Measurements from ENCODE around the gene TMEM151B.
A peak's percentile ranks its signal among the peaks of the same experiment; 100 is the strongest.

Gene TMEM151B

DNA sequence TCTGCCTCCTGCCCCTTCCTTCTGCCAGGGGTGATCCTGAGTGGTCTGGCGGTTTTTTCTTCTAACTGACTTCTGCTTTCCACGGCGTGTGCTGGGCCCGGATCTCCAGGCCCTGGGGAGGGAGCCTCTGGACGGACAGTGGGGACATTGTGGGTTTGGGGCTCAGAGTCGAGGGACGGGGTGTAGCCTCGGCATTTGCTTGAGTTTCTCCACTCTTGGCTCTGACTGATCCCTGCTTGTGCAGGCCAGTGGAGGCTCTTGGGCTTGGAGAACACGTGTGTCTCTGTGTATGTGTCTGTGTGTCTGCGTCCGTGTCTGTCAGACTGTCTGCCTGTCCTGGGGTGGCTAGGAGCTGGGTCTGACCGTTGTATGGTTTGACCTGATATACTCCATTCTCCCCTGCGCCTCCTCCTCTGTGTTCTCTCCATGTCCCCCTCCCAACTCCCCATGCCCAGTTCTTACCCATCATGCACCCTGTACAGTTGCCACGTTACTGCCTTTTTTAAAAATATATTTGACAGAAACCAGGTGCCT is 36.6 kb upstream of the TMEM151B start:
- Histone ChIP-seq H2AFZ (ENCODE audit: low read length) (no peak overlapping the region), H3K4me1 (ENCODE audit: low read length) (peaks cover 5% of the 10 kb centered on the region), H3K79me2 (ENCODE audit: low read length) (no peaks in the 10 kb centered on the region), H3K4me3 (ENCODE audit: low read length) (no peak overlapping the region), H3K9me3 (replicated peaks; ENCODE audit: insufficient read depth, low read length) (no peaks in the 10 kb centered on the region), H3K27me3 (replicated peaks; ENCODE audit: insufficient read depth, low read length) (no peaks in the 10 kb centered on the region), H3K4me2 (ENCODE audit: low read depth, low read length) (no peak overlapping the region), H3F3A (ENCODE audit: insufficient read depth, low read length) (0 out of 2 replicates have a peak, but pooled peaks cover 7% of the 10 kb centered on the region), H4K20me1 (ENCODE audit: insufficient read depth, low read length) (no peaks in the 10 kb centered on the region), H3K27ac (ENCODE audit: low read length) (no peak overlapping the region), H3K9ac (ENCODE audit: low read length) (no peak overlapping the region), H3K36me3 (replicated peaks; ENCODE audit: insufficient read depth, low read length) (no peaks in the 10 kb centered on the region; the same call in 1 of the 2 replicates), H3K9me2 (replicated peaks; ENCODE audit: insufficient read depth, low read length) (no peaks in the 10 kb centered on the region)
- DNase-seq = no peak
- TF ChIP-seq EZH2 (optimal IDR thresholded peaks at IDR 0.05; ENCODE audit: low read depth, low read length) (no peak), EZH2phosphoT487 (IDR thresholded peaks at IDR 0.05; ENCODE audit: low read length) (no peak)
- TF ChIP-seq, protein P1, sequence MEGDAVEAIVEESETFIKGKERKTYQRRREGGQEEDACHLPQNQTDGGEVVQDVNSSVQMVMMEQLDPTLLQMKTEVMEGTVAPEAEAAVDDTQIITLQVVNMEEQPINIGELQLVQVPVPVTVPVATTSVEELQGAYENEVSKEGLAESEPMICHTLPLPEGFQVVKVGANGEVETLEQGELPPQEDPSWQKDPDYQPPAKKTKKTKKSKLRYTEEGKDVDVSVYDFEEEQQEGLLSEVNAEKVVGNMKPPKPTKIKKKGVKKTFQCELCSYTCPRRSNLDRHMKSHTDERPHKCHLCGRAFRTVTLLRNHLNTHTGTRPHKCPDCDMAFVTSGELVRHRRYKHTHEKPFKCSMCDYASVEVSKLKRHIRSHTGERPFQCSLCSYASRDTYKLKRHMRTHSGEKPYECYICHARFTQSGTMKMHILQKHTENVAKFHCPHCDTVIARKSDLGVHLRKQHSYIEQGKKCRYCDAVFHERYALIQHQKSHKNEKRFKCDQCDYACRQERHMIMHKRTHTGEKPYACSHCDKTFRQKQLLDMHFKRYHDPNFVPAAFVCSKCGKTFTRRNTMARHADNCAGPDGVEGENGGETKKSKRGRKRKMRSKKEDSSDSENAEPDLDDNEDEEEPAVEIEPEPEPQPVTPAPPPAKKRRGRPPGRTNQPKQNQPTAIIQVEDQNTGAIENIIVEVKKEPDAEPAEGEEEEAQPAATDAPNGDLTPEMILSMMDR (IDR thresholded peaks at IDR 0.05; ENCODE audit: low read length) = no peak

DNA sequence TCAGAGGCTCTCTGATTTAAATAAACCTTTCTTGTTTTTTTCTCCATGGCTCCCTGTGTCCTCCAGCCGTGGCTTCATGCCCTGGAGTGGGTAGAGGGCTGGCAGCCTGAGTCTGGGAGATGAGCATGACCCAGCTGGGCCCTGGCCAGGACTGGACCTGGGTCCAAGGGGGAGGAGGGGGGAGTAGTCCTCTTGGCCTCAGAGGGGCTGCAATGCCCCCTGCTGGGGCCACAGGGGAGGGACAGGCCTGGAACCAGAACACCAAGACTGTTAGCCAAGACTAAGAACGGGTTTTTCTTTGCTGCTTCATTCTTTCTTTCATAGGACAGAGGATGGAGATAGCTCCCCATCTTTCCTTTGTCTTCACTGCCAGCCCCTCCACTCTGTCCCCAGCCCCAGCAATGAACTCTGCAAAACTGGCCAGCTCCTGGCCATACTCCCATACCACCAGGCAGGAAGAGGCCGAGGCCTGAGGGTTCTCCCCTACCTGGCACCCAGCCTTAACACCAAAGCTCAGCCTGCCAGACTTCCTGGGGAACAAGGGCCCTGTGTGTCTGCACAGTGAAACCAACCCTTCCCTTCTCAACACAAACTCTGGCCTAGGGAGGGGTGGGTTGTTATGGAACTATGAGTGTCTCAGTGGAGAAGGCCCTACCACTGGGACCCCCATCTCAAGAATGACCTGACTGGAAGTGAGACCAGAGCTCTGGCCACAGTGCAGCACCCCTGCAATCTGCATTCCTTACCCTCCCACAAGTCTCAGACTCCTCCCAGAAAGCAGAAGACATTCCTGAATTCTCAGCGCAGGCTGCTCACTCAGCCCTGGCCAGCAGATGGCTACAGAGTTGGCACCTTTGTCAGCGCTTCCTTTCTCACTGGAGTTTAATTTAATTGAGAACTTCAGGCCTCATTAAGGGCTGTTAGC is 35.9 kb upstream of the TMEM151B start:
- Histone ChIP-seq H2AFZ (ENCODE audit: low read length) (no peak overlapping the region), H3K9me2 (replicated peaks; ENCODE audit: insufficient read depth, low read length) (no peaks in the 10 kb centered on the region), H3K27me3 (replicated peaks; ENCODE audit: insufficient read depth, low read length) (no peaks in the 10 kb centered on the region), H3K79me2 (ENCODE audit: low read length) (no peaks in the 10 kb centered on the region), H3F3A (ENCODE audit: insufficient read depth, low read length) (0 out of 2 replicates have a peak, but pooled peaks cover 7% of the 10 kb centered on the region), H3K4me1 (ENCODE audit: low read length) (peaks cover 5% of the 10 kb centered on the region), H3K4me3 (ENCODE audit: low read length) (no peak overlapping the region), H3K9me3 (replicated peaks; ENCODE audit: insufficient read depth, low read length) (no peaks in the 10 kb centered on the region), H3K9ac (ENCODE audit: low read length) (no peak overlapping the region), H3K36me3 (replicated peaks; ENCODE audit: insufficient read depth, low read length) (no peaks in the 10 kb centered on the region; the same call in 1 of the 2 replicates), H3K27ac (ENCODE audit: low read length) (no peak overlapping the region), H3K4me2 (ENCODE audit: low read depth, low read length) (no peak overlapping the region), H4K20me1 (ENCODE audit: insufficient read depth, low read length) (no peaks in the 10 kb centered on the region)
- TF ChIP-seq, protein P1 (IDR thresholded peaks at IDR 0.05; ENCODE audit: low read length) = peak; percentile 56
- no peak for TF ChIP-seq EZH2phosphoT487 (IDR thresholded peaks at IDR 0.05; ENCODE audit: low read length)
- TF ChIP-seq EZH2 (optimal IDR thresholded peaks at IDR 0.05; ENCODE audit: low read depth, low read length) = no peak
- DNase-seq = no peak

DNA sequence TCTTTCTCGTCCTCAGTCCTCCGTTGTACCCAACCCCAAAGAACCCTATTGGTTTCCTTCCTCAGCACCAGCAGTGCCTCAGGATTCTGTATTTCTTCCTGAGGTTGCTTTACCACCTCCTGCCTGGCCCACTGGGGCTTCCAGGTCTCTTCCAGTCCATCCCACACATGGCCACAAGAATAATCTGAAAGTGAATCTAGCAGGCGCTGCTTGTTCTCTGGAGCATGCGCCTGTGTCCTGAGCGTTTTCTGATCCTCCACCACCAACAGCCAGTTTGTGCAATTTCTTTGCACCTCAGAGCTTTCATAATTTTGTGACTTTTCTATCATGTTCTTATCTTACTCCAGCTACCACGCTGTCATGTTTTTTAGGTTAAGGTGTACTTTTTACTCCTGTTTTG is 35.0 kb upstream of the TMEM151B start:
- Histone ChIP-seq H3K36me3 (replicated peaks; ENCODE audit: insufficient read depth, low read length) (no peaks in the 10 kb centered on the region; the same call in 1 of the 2 replicates), H3K9ac (ENCODE audit: low read length) (no peak overlapping the region), H3K27ac (ENCODE audit: low read length) (no peak overlapping the region)

More for the DNA sequence above, 35.0 kb upstream of the TMEM151B start:
- TF ChIP-seq EZH2 (optimal IDR thresholded peaks at IDR 0.05; ENCODE audit: low read depth, low read length) = no peak
- TF ChIP-seq EZH2phosphoT487 (IDR thresholded peaks at IDR 0.05; ENCODE audit: low read length) = no peak
- TF ChIP-seq, protein P1 (IDR thresholded peaks at IDR 0.05; ENCODE audit: low read length) = no peak
- H4K20me1 ChIP-seq (ENCODE audit: insufficient read depth, low read length) = no peaks in the 10 kb centered on the region
- H3K4me3 ChIP-seq (ENCODE audit: low read length) = no peak overlapping the region
- 0 out of 2 replicates have a peak, but pooled peaks cover 7% of the 10 kb centered on the region for H3F3A ChIP-seq (ENCODE audit: insufficient read depth, low read length)
- H2AFZ ChIP-seq (ENCODE audit: low read length) = no peak overlapping the region
- H3K4me1 ChIP-seq (ENCODE audit: low read length) = peaks cover 5% of the 10 kb centered on the region
- no peak for DNase-seq
- no peaks in the 10 kb centered on the region for H3K9me3 ChIP-seq (replicated peaks; ENCODE audit: insufficient read depth, low read length)
- no peaks in the 10 kb centered on the region for H3K79me2 ChIP-seq (ENCODE audit: low read length)
- no peak overlapping the region for H3K4me2 ChIP-seq (ENCODE audit: low read depth, low read length)
- no peaks in the 10 kb centered on the region for H3K9me2 ChIP-seq (replicated peaks; ENCODE audit: insufficient read depth, low read length)
- H3K27me3 ChIP-seq (replicated peaks; ENCODE audit: insufficient read depth, low read length) = no peaks in the 10 kb centered on the region

Data from MM.1S (cell line).